NCI-H1436 (cell line): Measurements from ENCODE around the gene BHLHA9.
A peak's percentile ranks its signal among the peaks of the same experiment; 100 is the strongest.
"Not testable (repeated sequence)": the region's sequence is repeated elsewhere in the genome, so short reads cannot be mapped to it uniquely, and the experiment has no call there.

Source experiments
- DNase-seq: peaks from one replicate; lab custom pipeline; 2025; lab: John Stamatoyannopoulos, UW

Gene BHLHA9

GRCh38 chr17:1270210-1271029, at the start of gene BHLHA9:
Gene BHLHA9, plus strand, starts transcription at chr17:1270444. Its CDS starts 120 bp downstream, at chr17:1270564.
- DNase-seq: no peak

DNA sequence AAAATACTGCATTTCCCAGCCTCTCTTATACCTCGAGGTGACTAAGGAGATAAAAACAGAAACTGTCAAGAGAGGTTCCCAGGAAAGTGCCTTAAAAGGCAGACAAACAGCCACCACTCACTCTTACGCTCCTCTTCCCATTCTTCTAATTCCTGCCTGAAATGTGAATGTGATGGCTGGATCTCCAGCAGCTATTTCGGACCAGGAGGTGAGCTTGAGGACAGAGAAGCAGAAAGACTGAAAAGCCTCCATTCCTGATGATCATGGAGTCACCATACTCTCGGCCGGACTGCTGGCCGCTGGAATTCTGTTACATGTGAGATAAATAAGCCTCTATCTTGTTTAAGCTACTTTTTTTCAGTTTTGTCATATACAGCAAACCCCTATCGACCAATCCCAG, 49.0 kb upstream of the BHLHA9 start:
- no peak for DNase-seq

- no peak for DNase-seq
Measured at GRCh38 chr17:1222321-1222720, 47.9 kb upstream of the BHLHA9 start.

DNA sequence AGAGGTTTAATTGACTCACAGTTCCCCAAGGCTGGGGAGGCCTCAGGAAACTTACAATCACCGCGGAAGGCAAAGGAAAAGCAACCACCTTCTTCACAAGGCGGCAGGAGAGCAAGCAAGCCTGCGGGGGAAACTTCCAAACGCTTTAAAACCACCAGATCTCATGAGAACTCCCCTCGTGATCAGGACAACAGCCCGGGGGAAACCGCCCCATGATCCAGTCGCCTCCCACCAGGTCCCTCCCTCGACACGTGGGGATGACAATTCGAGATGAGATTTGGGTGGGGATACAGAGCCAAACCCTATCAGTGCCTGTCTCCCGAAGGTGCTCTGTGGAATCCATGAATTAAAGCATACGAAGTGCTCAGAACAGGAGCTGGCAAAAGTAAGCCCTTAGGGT, 46.6 kb upstream of the BHLHA9 start:
- no peak for DNase-seq

GRCh38 chr17:1224330-1224729, 45.9 kb upstream of the BHLHA9 start:
- DNase-seq: no peak

DNA sequence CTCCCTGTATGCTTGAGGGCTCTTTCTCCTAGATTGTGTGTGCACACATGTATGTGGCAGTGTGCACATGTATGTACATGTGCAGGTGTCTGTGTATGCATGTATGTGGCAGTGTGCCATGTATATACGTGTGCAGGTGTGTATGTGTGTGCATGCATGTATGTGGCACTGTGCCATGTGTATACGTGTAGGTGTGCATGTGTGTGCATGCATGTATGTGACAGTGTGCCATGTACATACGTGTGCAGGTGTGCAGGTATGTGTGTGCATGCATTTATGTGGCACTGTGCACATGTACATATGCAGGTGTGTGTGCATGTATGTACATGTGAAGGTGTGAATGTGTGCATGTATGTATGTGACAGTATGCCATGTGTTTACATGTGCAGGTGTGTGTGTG, 43.9 kb upstream of the BHLHA9 start:
- DNase-seq: no peak

DNA sequence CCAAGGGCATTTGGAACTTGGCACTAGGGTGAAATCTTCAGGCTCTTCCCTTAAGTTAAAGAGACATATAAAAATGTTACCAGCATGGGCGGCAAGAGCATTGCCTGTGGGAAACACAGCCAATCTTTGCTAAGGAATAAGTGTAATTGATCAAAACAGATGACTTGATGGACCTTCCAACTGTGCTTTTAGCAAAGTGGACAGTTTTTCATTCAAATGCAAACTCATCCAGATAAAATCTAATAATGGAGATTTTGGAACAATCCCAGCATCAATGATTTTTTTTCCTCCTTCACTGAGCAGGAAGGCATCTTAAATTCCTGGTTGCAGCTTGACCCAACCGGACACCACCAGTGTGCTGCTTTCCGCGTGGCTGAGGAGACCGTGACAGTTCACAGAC, 42.9 kb upstream of the BHLHA9 start:
- no peak for DNase-seq

DNA sequence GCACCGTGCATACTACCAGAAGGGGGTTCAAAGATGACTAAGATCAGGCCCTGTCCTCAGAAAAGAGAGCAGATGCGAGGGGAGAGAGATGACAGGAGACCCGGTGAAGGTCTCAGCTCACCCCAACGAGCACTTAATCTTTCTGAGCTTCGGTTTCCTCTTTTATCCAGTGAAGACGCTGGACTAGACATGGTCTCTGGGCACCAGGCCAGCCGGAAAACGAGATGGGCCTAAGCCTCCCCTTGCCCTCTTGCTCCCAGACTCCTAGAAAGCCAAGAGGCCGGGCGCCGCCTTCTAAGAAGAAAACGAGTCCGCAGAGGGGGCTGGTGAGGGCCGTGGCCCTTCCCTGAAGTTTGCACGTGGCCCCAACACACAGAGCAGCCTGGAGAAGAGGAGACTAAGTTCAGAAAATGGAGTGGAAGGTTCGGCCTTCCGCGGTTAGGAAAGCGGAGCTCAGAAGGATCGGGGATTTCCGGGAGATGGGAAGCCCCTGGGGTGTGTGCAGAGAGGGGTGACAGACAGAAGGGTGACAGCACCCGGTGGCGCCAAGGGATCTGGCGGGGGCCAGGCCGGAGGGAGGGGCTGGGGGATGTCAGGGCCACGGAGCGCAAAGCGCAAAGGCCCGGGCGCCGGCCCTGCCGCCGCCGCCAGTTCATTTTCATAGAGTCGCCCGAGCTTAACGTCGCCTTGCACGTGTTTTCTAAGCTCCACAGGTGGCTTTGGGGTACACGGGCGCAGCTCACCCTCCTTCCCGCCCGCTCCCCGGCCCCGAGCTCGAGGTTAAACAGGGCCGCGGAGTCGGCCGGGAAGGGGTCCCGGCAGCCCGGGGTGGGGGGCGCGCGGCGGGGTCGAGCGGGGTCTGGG, 42.1 kb upstream of the BHLHA9 start:
- DNase-seq: no peak

DNA sequence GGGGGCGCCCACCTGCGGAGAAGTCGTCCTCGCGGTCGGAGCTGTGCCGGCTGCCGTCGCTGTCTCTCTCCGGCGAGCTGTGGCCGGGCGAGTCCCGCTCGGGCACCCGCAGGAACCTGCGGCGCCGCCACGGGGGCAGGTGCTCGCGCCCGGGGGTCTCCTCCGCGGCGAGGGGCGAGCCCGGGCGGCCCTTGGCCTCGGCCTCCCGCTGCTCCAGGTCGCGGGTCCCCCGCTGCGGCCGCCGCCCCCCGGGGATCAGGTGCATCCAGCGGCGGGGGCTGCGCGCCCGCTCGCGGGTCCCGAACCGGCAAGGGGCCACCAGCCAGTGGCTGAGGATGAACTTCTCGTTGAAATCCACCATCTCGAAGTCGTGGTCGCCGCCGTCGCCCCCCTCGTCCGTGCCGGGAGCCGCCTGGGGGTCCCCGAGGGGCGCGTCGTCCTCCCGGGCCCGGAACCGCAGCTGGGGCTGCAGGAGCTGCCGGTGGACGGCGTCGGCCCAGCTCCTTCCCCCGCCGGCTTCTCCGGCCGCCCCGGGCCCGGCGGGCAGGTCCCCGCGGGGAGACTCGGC, 41.4 kb upstream of the BHLHA9 start:
- DNase-seq: no peak

DNA sequence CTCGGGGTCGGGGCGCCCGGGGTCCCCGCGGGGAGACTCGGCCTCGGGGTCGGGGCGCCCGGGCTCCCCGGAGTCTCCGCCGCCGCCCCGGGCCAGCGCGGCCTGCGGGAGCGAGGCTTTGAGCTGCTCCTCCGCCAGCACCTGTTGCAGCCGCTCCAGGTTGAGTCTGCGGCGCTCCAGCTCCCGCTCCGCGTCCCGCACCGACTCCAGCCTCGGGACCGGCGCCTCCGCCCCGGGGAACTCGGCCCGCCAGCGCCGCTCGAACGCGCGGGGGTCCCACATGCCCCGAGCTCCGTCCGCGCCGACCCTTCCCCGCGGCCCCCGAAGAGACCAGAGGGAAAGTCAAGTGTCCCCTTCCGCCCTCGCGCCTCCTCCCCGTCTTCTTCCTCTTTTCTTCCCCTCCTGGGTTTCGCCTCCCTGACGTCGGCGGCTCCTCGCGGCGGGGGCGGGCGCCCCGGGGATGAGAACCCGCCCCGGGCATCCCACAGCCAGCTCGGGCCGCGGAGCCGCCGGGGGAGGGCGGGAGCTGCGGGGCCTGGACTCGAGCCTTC, 40.8 kb upstream of the BHLHA9 start:
- DNase-seq: no peak

- DNase-seq: no peak
Measured at GRCh38 chr17:1229900-1230501, 40.2 kb upstream of the BHLHA9 start.

DNA sequence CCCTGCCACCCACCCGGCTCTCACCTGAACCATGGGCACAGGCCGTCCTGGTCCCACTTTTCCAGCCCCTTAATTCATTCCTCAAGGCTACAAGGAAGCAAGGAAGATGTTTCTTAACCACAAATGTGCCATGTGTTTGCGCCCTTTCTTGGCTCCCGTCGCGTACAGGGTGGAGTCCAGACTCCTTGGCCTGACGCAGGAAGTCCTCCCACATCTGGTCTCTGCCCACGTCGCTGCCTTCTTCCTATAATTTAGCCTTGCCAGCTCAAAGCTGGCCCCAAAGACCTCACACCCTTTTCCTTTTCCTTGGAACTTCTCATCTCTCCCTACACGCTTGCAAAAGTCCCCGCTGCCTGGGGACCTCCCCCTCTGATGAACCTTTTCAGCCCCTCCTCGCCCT, 38.8 kb upstream of the BHLHA9 start:
- no peak for DNase-seq

DNA sequence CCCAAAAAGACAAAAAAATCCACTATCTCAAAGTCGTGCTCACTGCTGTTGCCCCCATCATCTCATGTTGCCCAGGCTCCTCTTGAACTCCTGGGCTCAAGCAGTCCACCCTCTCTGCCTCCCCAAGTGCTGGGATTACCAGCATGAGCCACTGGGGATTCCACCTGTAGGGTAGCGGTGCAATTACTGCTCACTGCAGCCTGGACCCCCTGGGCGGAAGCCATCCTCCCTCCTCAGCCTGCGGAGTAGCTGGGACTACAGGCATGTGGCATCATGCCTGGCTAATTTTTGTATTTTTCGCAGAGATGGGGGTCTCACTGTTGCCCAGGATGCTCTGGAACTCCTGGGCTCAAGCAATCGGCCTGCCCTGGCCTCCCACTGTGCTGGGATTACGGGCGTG, 37.9 kb upstream of the BHLHA9 start:
- no peak for DNase-seq

- DNase-seq: no peak
Measured at GRCh38 chr17:1232786-1233185, 37.5 kb upstream of the BHLHA9 start.

GRCh38 chr17:1234455-1234854, 35.8 kb upstream of the BHLHA9 start:
- DNase-seq: no peak

DNA sequence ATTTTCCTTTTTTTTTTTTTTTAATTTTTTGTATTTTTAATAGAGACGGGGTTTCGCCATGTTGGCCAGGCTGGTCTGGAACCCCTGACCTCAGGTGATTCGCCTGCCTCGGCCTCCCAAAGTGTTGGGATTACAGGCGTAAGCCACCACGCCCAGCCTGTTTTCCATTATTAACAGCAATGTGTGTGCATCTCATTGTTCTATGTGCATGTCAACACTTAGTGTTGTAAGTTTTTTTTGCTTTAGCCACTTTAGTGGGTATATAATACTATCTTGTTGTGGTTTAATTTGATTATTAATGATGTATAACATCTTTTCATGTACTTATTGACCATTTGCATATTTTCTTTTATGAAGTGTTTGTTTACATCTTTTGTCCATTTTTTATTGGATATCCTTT, 32.8 kb upstream of the BHLHA9 start:
- DNase-seq: no peak

GRCh38 chr17:1239210-1239609, 31.0 kb upstream of the BHLHA9 start:
- DNase-seq: no peak

- DNase-seq: not testable (repeated sequence)
Measured at GRCh38 chr17:1240426-1240825, 29.8 kb upstream of the BHLHA9 start.

GRCh38 chr17:1241929-1242328, 28.3 kb upstream of the BHLHA9 start:
- DNase-seq: peak; percentile 78

- no peak for DNase-seq
Measured at GRCh38 chr17:1244606-1245012, 25.6 kb upstream of the BHLHA9 start.

DNA sequence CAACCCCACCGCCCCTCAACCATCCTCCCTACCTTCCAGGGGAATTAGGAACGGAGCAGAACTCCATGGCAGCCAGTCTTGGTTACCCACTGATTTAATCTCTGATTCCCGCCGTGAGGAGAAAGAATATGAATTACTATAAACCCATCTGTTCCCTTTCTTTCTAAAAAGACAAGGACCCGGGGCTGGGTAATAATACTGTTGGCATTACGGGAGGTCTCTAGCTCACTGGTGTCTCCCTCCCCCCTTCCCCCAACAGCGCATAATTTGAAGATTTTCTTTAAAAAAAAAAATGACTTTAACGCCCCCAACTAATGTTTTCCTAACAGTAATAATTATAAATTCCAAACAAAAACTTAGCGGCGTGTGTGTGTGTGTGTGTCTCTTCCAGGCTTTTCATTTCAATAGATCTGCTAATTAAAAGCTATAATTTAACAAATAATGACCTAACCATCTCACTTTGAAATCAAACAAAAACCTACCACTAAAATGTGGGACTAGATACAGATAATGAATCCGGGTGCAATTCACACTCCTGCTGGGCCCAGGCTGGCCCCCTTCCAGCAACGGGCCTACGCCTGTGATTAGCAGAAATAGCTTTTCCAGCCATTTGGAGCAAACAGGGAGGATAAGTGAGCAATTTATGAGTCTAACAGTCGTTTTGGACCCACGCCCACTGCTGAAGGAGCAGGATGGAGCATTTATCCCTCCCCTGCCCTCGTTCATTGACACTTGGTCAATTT, 18.2 kb upstream of the BHLHA9 start:
- DNase-seq: peak; percentile 80
